Hematopoietic multipotent progenitor cell treated with erythropoietin and hydrocortisone succinate and interleukin-3 and kit ligand, for 8 days (in vitro differentiated cells): ENCODE measurements around the gene KIF11.
"Not testable (repeated sequence)": the region's sequence is repeated elsewhere in the genome, so short reads cannot be mapped to it uniquely, and the experiment has no call there.

Experiments used
- DNase-seq: peaks from one replicate; pipeline ENCODE4 v3.0.0-alpha.2; 2015

KIF11 gene

GRCh38 chr10:92591550-92592022, 1.3 kb upstream of the KIF11 start:
- peak; percentile 93 for DNase-seq

- peak; percentile 18 for DNase-seq
Measured at GRCh38 chr10:92593619-92594588, 974 bp downstream of the KIF11 start.

DNA sequence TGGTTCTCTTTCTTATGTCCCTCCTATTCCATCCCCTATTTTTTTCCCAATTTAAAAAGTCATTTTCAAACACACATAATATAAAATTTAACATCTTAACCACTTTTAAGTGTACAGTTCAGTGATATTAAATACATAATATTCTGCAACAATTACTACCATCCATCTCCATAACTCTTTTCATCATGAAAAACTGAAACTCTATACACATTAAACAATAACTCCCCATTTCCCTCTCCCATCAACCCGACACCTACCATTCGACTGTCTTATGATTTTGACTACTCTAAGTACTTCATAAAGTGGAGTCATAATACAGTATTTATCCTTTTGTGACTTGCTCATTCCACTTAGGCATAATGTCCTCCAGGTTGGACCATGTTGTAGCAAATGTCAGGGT, 2.6 kb downstream of the KIF11 start:
- no peak for DNase-seq

GRCh38 chr10:92598321-92598720, 5.4 kb downstream of the KIF11 start:
- DNase-seq = no peak

GRCh38 chr10:92604841-92605240, 11.9 kb downstream of the KIF11 start:
- no peak for DNase-seq

GRCh38 chr10:92615515-92615914, 22.6 kb downstream of the KIF11 start:
- DNase-seq = no peak

GRCh38 chr10:92619368-92619767, 26.4 kb downstream of the KIF11 start:
- no peak for DNase-seq

GRCh38 chr10:92627845-92628480, 35.0 kb downstream of the KIF11 start:
- DNase-seq = no peak

DNA sequence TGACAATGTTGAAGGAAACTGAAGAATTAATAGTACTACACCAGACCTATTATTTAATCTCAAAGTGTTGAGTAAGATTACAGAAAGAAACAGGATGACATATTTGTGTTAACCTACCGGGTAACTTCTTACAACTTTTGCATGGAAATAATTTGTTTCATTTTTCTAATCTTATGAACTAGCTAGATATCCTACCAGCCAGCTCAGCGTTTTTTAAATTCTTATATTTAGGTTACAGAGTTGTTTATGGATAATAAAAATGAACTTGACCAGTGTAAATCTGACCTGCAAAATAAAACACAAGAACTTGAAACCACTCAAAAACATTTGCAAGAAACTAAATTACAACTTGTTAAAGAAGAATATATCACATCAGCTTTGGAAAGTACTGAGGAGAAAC, 37.0 kb downstream of the KIF11 start:
- DNase-seq = no peak

DNA sequence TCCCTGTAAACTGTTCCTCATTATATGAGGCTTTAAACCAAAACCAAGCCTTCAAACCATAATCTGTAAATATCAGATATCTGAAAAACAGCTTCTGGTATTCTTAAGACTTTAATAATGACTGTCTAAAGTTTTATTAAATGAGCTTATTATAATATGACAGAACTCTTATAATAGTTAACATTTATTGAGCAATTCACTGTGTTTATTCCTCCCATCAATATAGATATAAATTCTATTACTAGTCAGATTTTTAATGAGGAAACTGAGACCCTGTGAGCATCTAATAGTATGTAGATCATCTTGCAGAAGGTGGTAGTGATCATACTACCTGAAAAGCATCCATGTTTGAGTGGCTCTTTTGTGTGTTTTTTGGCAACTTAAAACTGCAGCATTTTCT, 45.1 kb downstream of the KIF11 start:
- DNase-seq = no peak

- no peak for DNase-seq
Measured at GRCh38 chr10:92640107-92640506, 47.2 kb downstream of the KIF11 start.

DNA sequence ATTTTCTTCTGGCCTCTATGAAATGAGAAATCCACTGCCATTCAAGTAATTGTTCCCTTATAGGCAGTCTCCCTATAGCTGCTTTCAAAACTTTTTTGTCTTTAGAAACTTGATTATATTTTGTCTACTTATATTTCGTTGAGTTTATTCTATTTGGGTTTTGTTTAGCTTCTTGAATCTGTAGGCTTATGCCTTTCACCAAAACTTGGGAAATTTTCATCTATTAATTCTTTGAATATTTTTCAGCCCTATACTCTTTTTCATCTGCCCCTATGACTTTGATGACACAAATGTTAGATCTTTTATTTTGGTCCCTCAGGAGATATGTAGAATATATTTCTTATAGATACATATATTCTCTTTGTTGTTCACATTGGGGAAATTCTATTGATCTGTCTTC, 48.6 kb downstream of the KIF11 start:
- DNase-seq = no peak

- no peak for DNase-seq
Measured at GRCh38 chr10:92644921-92645320, 52.0 kb downstream of the KIF11 start.

- not testable (repeated sequence) for DNase-seq
Measured at GRCh38 chr10:92650864-92651263, 57.9 kb downstream of the KIF11 start.

GRCh38 chr10:92655426-92655825, 62.5 kb downstream of the KIF11 start:
- no peak for DNase-seq

- no peak for DNase-seq
Measured at GRCh38 chr10:92656266-92656961, 63.5 kb downstream of the KIF11 start.

DNA sequence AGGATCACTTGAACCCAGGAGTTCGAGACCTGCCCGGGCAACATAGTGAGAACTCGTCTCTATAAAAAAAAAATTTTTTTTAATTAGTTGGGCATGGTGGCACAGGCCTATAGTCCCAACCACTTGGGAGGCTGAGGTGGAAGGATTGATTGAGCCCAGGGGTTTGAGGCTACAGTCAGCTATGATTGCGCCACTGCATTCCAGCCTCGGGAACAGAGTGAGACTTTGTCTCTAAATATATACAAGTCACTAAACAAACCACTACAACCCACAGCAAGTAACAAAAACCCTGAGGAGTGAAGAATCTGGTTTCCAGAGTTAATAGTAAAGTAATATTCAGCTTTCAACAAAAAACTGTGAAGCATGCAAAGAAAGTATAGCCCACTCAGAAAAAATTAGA, 64.1 kb downstream of the KIF11 start:
- no peak for DNase-seq

DNA sequence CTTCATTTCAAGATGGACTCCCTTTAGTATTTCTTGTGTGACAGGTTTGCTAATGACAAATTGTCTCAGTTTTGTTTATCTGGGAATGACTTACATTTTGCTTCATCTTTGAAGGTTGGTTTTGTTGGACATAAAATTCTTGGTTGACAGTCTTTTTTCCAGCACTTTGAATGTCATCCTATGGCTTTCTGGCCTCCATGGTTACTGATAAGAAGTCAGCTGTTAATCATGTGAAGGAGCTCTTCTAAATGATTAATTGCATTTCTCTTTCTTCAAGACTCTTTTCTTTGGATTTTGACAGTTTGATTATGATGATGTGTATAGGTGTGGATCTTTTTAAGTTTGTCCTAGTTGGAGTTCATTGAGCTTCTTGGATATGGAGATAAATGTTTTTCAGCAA, 69.9 kb downstream of the KIF11 start:
- DNase-seq = no peak

DNA sequence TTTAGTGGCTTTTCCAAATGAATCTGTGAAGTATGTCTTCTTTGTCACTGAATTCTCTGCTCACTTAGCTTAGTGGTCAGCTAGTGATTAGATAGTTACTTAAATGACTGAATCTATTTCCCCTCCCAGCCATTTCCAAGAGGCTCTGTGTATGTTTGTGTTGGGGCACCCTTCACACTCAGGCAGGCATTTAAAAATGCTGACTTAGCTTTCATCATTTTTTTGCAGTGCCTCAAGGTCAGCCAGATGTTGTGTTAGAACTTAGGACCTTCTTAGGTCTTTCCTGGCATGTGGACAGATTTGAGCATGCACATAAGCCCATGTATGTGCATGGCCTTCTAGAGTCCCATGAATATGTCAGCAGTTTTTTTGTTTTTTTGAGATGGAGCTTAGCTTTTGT, 71.4 kb downstream of the KIF11 start:
- DNase-seq = no peak

DNA sequence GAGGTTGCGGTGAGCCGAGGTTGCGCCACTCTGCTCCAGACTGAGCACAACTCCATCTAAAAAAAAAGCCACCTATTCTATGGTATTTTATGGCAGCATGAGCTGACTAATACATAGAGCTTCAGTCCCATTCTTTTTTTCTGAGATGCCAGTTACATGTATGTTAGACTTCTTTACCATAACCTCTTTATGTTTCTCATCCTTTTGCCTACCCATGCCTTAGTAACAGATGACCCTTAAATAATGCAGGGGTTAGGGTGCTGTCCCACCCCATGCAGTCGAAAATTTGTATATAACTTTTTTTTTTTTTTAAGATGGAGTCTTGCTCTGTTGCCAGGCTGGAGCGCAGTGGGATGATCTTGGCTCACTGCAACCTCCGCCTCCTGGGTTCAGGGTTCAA, 74.1 kb downstream of the KIF11 start:
- DNase-seq = no peak

- no peak for DNase-seq
Measured at GRCh38 chr10:92677708-92678107, 84.8 kb downstream of the KIF11 start.

DNA sequence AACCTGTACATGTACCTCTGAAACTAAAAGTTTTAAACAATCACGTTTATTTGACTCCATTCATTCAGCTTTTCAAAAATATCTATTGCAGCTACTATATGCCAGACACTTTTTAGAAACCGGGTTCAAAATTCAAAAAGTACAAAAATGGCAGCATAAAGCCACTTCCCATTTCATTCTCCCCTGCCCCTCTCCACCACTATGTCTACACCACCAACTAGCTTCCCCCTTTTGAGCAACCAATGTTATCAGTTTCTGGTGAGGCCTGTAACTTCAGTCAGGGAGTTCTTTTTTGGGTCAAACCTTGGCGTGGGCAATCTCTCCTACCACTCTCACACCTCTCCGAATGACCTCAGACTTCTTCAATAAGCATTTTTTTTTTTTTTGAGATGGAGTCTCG, 85.3 kb downstream of the KIF11 start:
- no peak for DNase-seq

DNA sequence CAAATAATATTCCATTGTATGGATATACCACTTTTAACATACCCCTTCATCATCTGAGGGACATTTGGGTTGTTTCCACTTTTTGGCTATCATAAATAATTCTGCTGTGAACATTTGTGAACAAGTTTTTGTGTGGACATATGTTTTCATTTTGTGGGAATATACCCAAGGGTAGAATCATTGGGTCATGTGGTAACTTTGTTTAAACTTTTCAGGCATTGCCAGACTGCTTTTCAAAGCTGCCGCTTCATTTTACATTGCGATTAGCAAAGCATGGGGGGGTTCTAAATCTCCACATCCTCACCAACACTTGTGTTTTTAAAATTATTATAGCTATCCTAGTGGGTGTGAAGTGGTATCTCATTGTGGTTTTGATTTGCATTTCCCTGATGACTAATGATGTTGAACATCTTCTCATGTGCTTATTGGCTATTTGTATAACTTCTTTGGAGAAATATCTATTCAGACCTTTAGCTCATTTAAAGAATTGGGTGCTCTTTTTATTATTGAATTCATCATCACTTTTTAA, 88.4 kb downstream of the KIF11 start:
- DNase-seq = no peak
